Measurements from ENCODE around the gene TEX101. TPM values are rescaled to one million over a fixed set of nuclear protein-coding genes. Genes with fewer than 3 reads are reported as not detected.
"Not testable (repeated sequence)": the region's sequence is repeated elsewhere in the genome, so short reads cannot be mapped to it uniquely, and the experiment has no call there.

The TEX101 gene
- total and polyA plus RNA-seq, 2 donors (not counting 1 experiment from before 2014, with no cell fraction given): not detected

DNA sequence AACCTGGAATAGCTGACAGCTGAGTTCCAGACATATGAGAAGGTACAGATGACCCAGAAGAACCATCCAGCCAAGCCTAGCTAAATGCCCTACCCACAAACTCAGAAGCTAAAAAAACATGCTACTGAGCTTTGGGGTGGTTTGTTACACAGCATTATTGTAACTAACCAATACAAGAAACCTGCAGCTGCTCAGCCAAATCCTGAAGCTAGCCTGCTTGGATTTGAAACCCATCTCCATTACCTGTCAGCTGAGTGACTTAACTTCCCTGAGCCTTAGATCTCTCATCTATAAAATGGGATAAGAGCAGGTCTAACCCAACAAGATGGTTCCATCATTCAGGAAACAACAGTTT, 25.0 kb downstream of the TEX101 start:
- TF ChIP-seq CTCF (conservative IDR thresholded peaks at IDR 0.05 in 1 of 2, IDR thresholded peaks at IDR 0.05 in 1 of 2; ENCODE audit: low read depth in 1 of 2, low read length in 2 of 2): no peak
- no peak for TF ChIP-seq EZH2 (IDR thresholded peaks at IDR 0.05; ENCODE audit: low read length, missing control alignments)
- Histone ChIP-seq H3K9me3 (ENCODE audit: control insufficient read depth, insufficient read depth, low read depth, low read length) (no peaks in the 10 kb centered on the region), H4K20me1 (ENCODE audit: control insufficient read depth, extremely low read depth, insufficient read depth, low read length) (no peaks in the 10 kb centered on the region), H3K79me2 (ENCODE audit: control insufficient read depth, insufficient read depth, low read length) (no peaks in the 10 kb centered on the region), H3K36me3 (ENCODE audit: control insufficient read depth, insufficient read depth, low read length) (no peaks in the 10 kb centered on the region), H3K27me3 (ENCODE audit: control insufficient read depth, insufficient read depth, low read length) (no peaks in the 10 kb centered on the region), H3K4me3 (replicated peaks in 1 of 4; ENCODE audit: control extremely low read depth in 1 of 4, insufficient read depth in 1 of 4, low read depth in 3 of 4, low read length in 4 of 4) (no peak overlapping the region), H3K4me2 (ENCODE audit: extremely low read depth, insufficient read depth, low read length) (no peak overlapping the region), H3K27ac (ENCODE audit: insufficient read depth, low read length) (no peak overlapping the region), H2AFZ (ENCODE audit: low read length) (no peak overlapping the region), H3K4me1 (ENCODE audit: control insufficient read depth, extremely low read depth, insufficient read depth, low read length) (no peaks in the 10 kb centered on the region), H3K9ac (ENCODE audit: insufficient read depth, low read length) (no peak overlapping the region)
- no peak for DNase-seq (ENCODE audit: low read depth in 2 of 2)

- H2AFZ ChIP-seq (ENCODE audit: low read length): no peak overlapping the region
- H3K4me2 ChIP-seq (ENCODE audit: extremely low read depth, insufficient read depth, low read length): no peak overlapping the region
- no peaks in the 10 kb centered on the region for H3K36me3 ChIP-seq (ENCODE audit: control insufficient read depth, insufficient read depth, low read length)
- no peak overlapping the region for H3K27ac ChIP-seq (ENCODE audit: insufficient read depth, low read length)
- H3K27me3 ChIP-seq (ENCODE audit: control insufficient read depth, insufficient read depth, low read length): no peaks in the 10 kb centered on the region
- no peak for DNase-seq (ENCODE audit: low read depth in 2 of 2)
- TF ChIP-seq EZH2 (IDR thresholded peaks at IDR 0.05; ENCODE audit: low read length, missing control alignments) (no peak), CTCF (conservative IDR thresholded peaks at IDR 0.05 in 1 of 2, IDR thresholded peaks at IDR 0.05 in 1 of 2; ENCODE audit: low read depth in 1 of 2, low read length in 2 of 2) (no peak)
- no peaks in the 10 kb centered on the region for H4K20me1 ChIP-seq (ENCODE audit: control insufficient read depth, extremely low read depth, insufficient read depth, low read length)
- no peak overlapping the region for H3K9ac ChIP-seq (ENCODE audit: insufficient read depth, low read length)
- no peaks in the 10 kb centered on the region for H3K79me2 ChIP-seq (ENCODE audit: control insufficient read depth, insufficient read depth, low read length)
- no peak overlapping the region for H3K4me3 ChIP-seq (replicated peaks in 1 of 4; ENCODE audit: control extremely low read depth in 1 of 4, insufficient read depth in 1 of 4, low read depth in 3 of 4, low read length in 4 of 4)
- no peaks in the 10 kb centered on the region for H3K9me3 ChIP-seq (ENCODE audit: control insufficient read depth, insufficient read depth, low read depth, low read length)
- no peaks in the 10 kb centered on the region for H3K4me1 ChIP-seq (ENCODE audit: control insufficient read depth, extremely low read depth, insufficient read depth, low read length)
These were observed 27.0 kb downstream of the TEX101 start for GRCh38 chr19:43441716-43442115.

GRCh38 chr19:43444091-43444490, 29.4 kb downstream of the TEX101 start:
- not testable (repeated sequence) for H4K20me1 ChIP-seq (ENCODE audit: control insufficient read depth, extremely low read depth, insufficient read depth, low read length); DNase-seq (ENCODE audit: low read depth in 2 of 2); H3K27ac ChIP-seq (ENCODE audit: insufficient read depth, low read length); H3K27me3 ChIP-seq (ENCODE audit: control insufficient read depth, insufficient read depth, low read length); H2AFZ ChIP-seq (ENCODE audit: low read length); H3K79me2 ChIP-seq (ENCODE audit: control insufficient read depth, insufficient read depth, low read length); H3K4me3 ChIP-seq (replicated peaks in 1 of 4; ENCODE audit: control extremely low read depth in 1 of 4, insufficient read depth in 1 of 4, low read depth in 3 of 4, low read length in 4 of 4); H3K4me2 ChIP-seq (ENCODE audit: extremely low read depth, insufficient read depth, low read length); H3K4me1 ChIP-seq (ENCODE audit: control insufficient read depth, extremely low read depth, insufficient read depth, low read length); H3K36me3 ChIP-seq (ENCODE audit: control insufficient read depth, insufficient read depth, low read length); H3K9me3 ChIP-seq (ENCODE audit: control insufficient read depth, insufficient read depth, low read depth, low read length); H3K9ac ChIP-seq (ENCODE audit: insufficient read depth, low read length)
